Measurements from ENCODE around the gene EPB41L3.

DNA sequence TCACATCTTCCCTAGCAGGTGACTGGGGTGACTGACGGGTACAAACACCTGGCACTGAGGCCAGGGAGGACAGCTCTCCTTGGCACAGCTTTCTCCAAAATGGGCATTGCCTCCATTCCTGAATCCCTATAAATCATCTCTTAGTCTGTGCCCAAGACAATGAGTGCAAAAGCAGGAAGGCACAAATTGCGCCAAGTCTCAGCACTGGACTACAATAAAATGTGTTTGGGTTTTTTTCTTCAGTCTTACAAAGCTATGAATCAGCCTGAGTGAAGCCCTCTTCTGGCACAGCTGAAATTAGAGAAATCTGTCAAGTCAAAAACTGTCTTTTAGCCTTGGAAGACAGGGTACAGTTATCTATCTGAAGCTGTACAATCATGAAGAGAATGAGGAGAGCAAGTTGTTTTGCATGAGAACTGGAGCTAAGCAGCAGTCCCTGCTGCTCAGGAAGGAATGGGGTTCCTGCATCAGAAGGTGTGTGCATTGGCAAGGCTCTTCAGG, 90.8 kb downstream of the EPB41L3 start:
- TF ChIP-seq ZFP30 (CRISPR knock-in tag; IDR thresholded peaks at IDR 0.05) = no peak
- TF ChIP-seq, protein P1, sequence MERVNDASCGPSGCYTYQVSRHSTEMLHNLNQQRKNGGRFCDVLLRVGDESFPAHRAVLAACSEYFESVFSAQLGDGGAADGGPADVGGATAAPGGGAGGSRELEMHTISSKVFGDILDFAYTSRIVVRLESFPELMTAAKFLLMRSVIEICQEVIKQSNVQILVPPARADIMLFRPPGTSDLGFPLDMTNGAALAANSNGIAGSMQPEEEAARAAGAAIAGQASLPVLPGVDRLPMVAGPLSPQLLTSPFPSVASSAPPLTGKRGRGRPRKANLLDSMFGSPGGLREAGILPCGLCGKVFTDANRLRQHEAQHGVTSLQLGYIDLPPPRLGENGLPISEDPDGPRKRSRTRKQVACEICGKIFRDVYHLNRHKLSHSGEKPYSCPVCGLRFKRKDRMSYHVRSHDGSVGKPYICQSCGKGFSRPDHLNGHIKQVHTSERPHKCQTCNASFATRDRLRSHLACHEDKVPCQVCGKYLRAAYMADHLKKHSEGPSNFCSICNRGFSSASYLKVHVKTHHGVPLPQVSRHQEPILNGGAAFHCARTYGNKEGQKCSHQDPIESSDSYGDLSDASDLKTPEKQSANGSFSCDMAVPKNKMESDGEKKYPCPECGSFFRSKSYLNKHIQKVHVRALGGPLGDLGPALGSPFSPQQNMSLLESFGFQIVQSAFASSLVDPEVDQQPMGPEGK (CRISPR knock-in tag; IDR thresholded peaks at IDR 0.05; ENCODE audit: borderline replicate concordance) = no peak
- TF ChIP-seq, protein P2, sequence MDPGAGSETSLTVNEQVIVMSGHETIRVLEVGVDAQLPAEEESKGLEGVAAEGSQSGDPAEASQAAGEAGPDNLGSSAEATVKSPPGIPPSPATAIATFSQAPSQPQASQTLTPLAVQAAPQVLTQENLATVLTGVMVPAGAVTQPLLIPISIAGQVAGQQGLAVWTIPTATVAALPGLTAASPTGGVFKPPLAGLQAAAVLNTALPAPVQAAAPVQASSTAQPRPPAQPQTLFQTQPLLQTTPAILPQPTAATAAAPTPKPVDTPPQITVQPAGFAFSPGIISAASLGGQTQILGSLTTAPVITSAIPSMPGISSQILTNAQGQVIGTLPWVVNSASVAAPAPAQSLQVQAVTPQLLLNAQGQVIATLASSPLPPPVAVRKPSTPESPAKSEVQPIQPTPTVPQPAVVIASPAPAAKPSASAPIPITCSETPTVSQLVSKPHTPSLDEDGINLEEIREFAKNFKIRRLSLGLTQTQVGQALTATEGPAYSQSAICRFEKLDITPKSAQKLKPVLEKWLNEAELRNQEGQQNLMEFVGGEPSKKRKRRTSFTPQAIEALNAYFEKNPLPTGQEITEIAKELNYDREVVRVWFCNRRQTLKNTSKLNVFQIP (CRISPR knock-in tag; IDR thresholded peaks at IDR 0.05; ENCODE audit: borderline replicate concordance, low read depth) = no peak
- TF ChIP-seq CSDC2 (CRISPR knock-in tag; IDR thresholded peaks at IDR 0.05) = no peak
- TF ChIP-seq ZNF565 (CRISPR knock-in tag; conservative IDR thresholded peaks at IDR 0.05; ENCODE audit: low read depth) = no peak
- no peak for TF ChIP-seq RARB (CRISPR knock-in tag; IDR thresholded peaks at IDR 0.05)
- no peak for TF ChIP-seq ARNTL (CRISPR knock-in tag; IDR thresholded peaks at IDR 0.05; ENCODE audit: borderline replicate concordance, low read depth)
